Mucosa of descending colon (tissue), 3 donors: ENCODE measurements around the gene DOCK6. TPM values are rescaled to one million over a fixed set of nuclear protein-coding genes. Genes with fewer than 3 reads are reported as not detected.

Experiments used
- ATAC-seq: fragments of 200-7000 bp; cut with Tn5 transposase; one replicate; pipeline ENCODE4 v1.9.1; 2020; ENCODE audit warnings: mild to moderate bottlenecking, moderate library complexity
- DNase-seq, 3 donors: peaks; one replicate each; pipeline ENCODE4 v3.0.0-alpha.2; 2020
- H3K36me3 ChIP-seq: fragments of 200-600 bp; one replicate; pipeline ENCODE4 v1.8.0; 2021; ENCODE audit warnings: low read depth, mild to moderate bottlenecking
- H3K4me1 ChIP-seq: fragments of 200-600 bp; one replicate; pipeline ENCODE4 v1.8.0; 2021; ENCODE audit warnings: low read depth, mild to moderate bottlenecking
- H3K4me3 ChIP-seq: fragments of 200-600 bp; one replicate; pipeline ENCODE4 v1.8.0; 2021; ENCODE audit warnings: mild to moderate bottlenecking
- H3K9me3 ChIP-seq: fragments of 200-600 bp; one replicate; pipeline ENCODE4 v1.8.0; 2021; ENCODE audit warnings: mild to moderate bottlenecking
- intact Hi-C, 2 donors: fragments of 100-400 bp; cut with DNase I in 1 of 2; cut with micrococcal nuclease in 1 of 2; formaldehyde crosslinking; loops; one replicate each; pipeline versions ENCODE4 v1.11.0 to v1.11.1; 2022; cut with DNase I, micrococcal nuclease
- total RNA-seq, 3 donors: library from RNA; stranded (reverse); fragmentation: NEBNext Ultra II Directional in 2 of 3; extraction: Animal tissue kit (Norgen Biotek cat#: 25700) in 2 of 3; gene quantifications; one replicate each; pipeline versions ENCODE4 v1.2.1 to v1.2.4, GENCODE V29; 2021 to 2023
- TF ChIP-seq, protein P1 (sequence below): fragments of 200-600 bp; IDR thresholded peaks from one replicate; pipeline ENCODE4 v1.8.0; 2022; ENCODE audit warnings: antibody characterized with exemption, mild to moderate bottlenecking
- donor health status: DM: no; HTN: no; CAD: no; lungs with moderate emphysema.
- donor health status: DM: no; HTN: no; CAD: no.
- donor health status: DM: no; HTN: yes; CAD: no.

The DOCK6 gene
- total RNA-seq, 3 donors from 2014 or later = 62.4 to 94.7 (median 62.8) TPM

DNA sequence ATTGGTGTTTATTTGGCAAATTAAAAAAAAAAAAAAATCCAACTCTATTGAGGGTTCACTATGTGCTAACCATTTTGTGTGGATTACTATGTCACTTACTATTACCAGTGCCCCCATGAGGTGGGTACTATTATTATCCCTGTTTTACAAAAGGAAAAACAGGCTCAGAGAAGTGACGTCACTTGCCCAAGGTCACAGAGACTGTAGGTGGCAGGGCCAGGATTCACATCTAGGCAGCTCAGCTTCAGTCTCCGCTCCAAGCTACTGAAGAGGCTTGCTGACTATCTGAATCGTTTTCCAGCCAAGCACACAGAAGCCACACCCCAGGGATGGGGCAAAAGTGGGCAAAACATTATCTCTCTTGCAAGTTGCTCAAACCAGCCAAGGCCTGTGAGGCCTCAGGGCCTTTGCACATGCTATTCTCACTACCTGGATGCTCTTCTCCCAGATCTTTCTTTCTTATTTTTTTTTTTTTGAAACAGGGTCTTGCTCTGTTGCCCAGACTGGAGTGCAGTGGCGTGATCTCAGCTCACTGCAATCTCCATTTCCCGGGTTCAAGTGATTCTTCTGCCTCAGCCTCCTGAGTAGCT, 27.7 kb downstream of the DOCK6 start:
- Histone ChIP-seq H3K36me3 (no peaks in the 10 kb centered on the region), H3K9me3 (no peaks in the 10 kb centered on the region), H3K4me1 (no peaks in the 10 kb centered on the region), H3K4me3 (no peak overlapping the region)
- TF ChIP-seq, protein P1, sequence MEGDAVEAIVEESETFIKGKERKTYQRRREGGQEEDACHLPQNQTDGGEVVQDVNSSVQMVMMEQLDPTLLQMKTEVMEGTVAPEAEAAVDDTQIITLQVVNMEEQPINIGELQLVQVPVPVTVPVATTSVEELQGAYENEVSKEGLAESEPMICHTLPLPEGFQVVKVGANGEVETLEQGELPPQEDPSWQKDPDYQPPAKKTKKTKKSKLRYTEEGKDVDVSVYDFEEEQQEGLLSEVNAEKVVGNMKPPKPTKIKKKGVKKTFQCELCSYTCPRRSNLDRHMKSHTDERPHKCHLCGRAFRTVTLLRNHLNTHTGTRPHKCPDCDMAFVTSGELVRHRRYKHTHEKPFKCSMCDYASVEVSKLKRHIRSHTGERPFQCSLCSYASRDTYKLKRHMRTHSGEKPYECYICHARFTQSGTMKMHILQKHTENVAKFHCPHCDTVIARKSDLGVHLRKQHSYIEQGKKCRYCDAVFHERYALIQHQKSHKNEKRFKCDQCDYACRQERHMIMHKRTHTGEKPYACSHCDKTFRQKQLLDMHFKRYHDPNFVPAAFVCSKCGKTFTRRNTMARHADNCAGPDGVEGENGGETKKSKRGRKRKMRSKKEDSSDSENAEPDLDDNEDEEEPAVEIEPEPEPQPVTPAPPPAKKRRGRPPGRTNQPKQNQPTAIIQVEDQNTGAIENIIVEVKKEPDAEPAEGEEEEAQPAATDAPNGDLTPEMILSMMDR = no peak
- intact Hi-C loops = no loop called here
- ATAC-seq (no peak), DNase-seq (no peak)

DNA sequence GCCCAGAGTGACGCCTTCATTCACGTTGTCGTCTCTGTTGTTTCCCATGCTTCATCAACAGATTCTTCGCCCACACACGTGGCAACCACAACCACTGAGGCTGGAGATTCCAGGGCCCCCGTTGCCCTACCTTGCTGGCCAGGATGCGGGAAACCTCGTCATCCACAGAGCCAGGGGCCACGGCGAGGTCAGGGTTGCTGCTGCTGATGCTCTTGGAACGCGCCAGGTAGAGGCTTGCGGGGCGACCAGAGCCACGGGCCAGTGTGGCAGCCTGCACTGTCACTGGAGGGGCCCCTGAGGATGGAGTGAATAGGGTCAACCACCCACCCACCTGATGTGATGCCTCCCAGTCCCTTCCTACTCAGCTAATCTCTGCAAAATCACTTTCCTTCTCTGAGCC, 29.3 kb downstream of the DOCK6 start:
- no peaks in the 10 kb centered on the region for H3K36me3 ChIP-seq
- TF ChIP-seq, protein P1 = no peak
- DNase-seq = no peak

GRCh38 chr19:11232555-11232954, 29.8 kb downstream of the DOCK6 start:
- no peaks in the 10 kb centered on the region for H3K36me3 ChIP-seq
- no peak for ATAC-seq
- intact Hi-C loops = no loop called here
- no peaks in the 10 kb centered on the region for H3K9me3 ChIP-seq
- TF ChIP-seq, protein P1 = no peak
- H3K4me3 ChIP-seq = no peak overlapping the region
- H3K4me1 ChIP-seq = no peaks in the 10 kb centered on the region
- DNase-seq = no peak

More for the DNA sequence above, 29.3 kb downstream of the DOCK6 start:
- no peak overlapping the region for H3K4me3 ChIP-seq
- intact Hi-C loops = no loop called here
- ATAC-seq = no peak
- no peaks in the 10 kb centered on the region for H3K4me1 ChIP-seq
- no peaks in the 10 kb centered on the region for H3K9me3 ChIP-seq

GRCh38 chr19:11230621-11231386, 31.5 kb downstream of the DOCK6 start:
- H3K4me3 ChIP-seq = no peak overlapping the region
- ATAC-seq (no peak), DNase-seq (no peak)
- H3K36me3 ChIP-seq = no peaks in the 10 kb centered on the region
- intact Hi-C loops = no loop called here
- H3K4me1 ChIP-seq = no peaks in the 10 kb centered on the region
- H3K9me3 ChIP-seq = no peaks in the 10 kb centered on the region
- TF ChIP-seq, protein P1 = no peak

GRCh38 chr19:11227195-11227886, 35.0 kb downstream of the DOCK6 start:
- TF ChIP-seq, protein P1 = no peak
- H3K9me3 ChIP-seq = no peaks in the 10 kb centered on the region
- no peak overlapping the region for H3K4me3 ChIP-seq
- ATAC-seq (peak; percentile 68), DNase-seq (no peak)
- H3K4me1 ChIP-seq = no peaks in the 10 kb centered on the region
- intact Hi-C loops = no loop called here
- no peaks in the 10 kb centered on the region for H3K36me3 ChIP-seq
